SU-DHL-6 (cell line): ENCODE results near the gene RAB3C.

Experiments
- H2AFZ ChIP-seq: fragments of 200-600 bp; sonication (generic); 2 replicates; pipeline ENCODE4 v1.6.1; 2014; ENCODE audit warnings: low read depth, mild to moderate bottlenecking, moderate library complexity, mixed read lengths, antibody characterized with exemption, low read length; ENCODE audit not compliant: severe bottlenecking
- H3F3A ChIP-seq: fragments of 200-600 bp; shearing (Covaris generic); 2 replicates; pipeline ENCODE4 v1.6.0; 2016; ENCODE audit warnings: antibody characterized with exemption, mild to moderate bottlenecking; ENCODE audit not compliant: insufficient read depth
- H3K27ac ChIP-seq: fragments of 200-600 bp; sonication (generic); 2 replicates; pipeline ENCODE4 v1.5.1; 2016; ENCODE audit warnings: low read depth, mild to moderate bottlenecking, low read length, moderate library complexity, mixed read lengths
- H3K27me3 ChIP-seq: fragments of 200-600 bp; sonication (generic), shearing (Covaris generic); 2 replicates; pipeline ENCODE4 v1.6.0; 2014; ENCODE audit warnings: mild to moderate bottlenecking, low read length
- H3K36me3 ChIP-seq: fragments of 200-600 bp; sonication (generic); 2 replicates; pipeline ENCODE4 v1.6.1; 2014; ENCODE audit warnings: mild to moderate bottlenecking, low read length, mixed read lengths
- H3K4me2 ChIP-seq: fragments of 300-600, 200-600 bp; shearing (Covaris generic), sonication (generic); 2 replicates; pipeline ENCODE4 v1.6.0; 2014; ENCODE audit warnings: low read length, low read depth, mild to moderate bottlenecking; ENCODE audit not compliant: poor library complexity, severe bottlenecking
- H3K4me3 ChIP-seq: fragments of 200-600 bp; sonication (generic); 2 replicates; pipeline ENCODE4 v1.5.1; 2014; ENCODE audit warnings: antibody characterized with exemption, low read length, mild to moderate bottlenecking, mixed read lengths; ENCODE audit not compliant: insufficient read depth, poor library complexity, severe bottlenecking
- H3K79me2 ChIP-seq: fragments of 200-600 bp; sonication (generic); 2 replicates; pipeline ENCODE4 v1.6.1; 2014; ENCODE audit warnings: mild to moderate bottlenecking, low read length, moderate library complexity; ENCODE audit not compliant: insufficient read depth
- H3K9ac ChIP-seq: fragments of 200-600 bp; sonication (generic); 2 replicates; pipeline ENCODE4 v1.7.0; 2014; ENCODE audit warnings: mild to moderate bottlenecking, low read length
- H3K9me2 ChIP-seq: fragments of 200-600 bp; sonication (generic); replicated peaks from 2 replicates; pipeline ENCODE4 v1.6.1; 2014; ENCODE audit warnings: low read length; ENCODE audit not compliant: insufficient read depth
- H3K9me3 ChIP-seq: fragments of 200-600 bp; sonication (generic); 2 replicates; pipeline ENCODE4 v1.6.1; 2014; ENCODE audit warnings: low read length, mixed read lengths; ENCODE audit not compliant: insufficient read depth
- H4K20me1 ChIP-seq: fragments of 200-600 bp; sonication (generic); 2 replicates; pipeline ENCODE4 v1.6.1; 2014; ENCODE audit warnings: low read depth, mild to moderate bottlenecking, antibody characterized with exemption, low read length, moderate library complexity, mixed read lengths
- EZH2phosphoT487 ChIP-seq: fragments of 200-600 bp; sonication (generic), shearing (Covaris generic); conservative IDR thresholded peaks from 2 replicates; pipeline ENCODE4 v1.6.1; 2018; ENCODE audit warnings: mild to moderate bottlenecking, antibody characterized with exemption, low read length, moderate library complexity, mixed read lengths
- TF ChIP-seq, protein P1 (sequence below): fragments of 200-600 bp; sonication (generic); IDR thresholded peaks from one replicate; pipeline ENCODE4 v1.5.1; 2017; ENCODE audit warnings: antibody characterized with exemption, mild to moderate bottlenecking, low read length, moderate library complexity; ENCODE audit not compliant: insufficient read depth, poor library complexity, severe bottlenecking

Gene RAB3C

DNA sequence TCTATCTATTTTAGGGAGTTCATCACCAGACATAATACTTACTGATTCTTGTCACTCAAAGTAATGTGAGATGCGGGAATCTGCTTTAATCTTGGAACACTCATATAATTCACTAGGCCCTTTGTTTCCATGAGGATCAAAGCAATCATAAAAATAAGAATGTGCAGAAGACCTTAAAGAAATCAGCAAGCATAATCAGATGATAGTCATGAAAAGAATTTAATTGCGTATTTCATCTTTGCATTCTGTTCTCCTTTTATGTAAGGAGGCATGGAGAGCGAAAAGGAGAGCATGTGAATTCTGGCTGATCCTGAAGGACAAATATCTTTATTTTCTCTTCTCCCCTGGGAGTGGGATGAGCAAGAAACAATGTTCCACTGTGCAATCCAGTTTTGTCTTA lies 128.0 kb downstream of the RAB3C start:
- Histone ChIP-seq H3K36me3 (no peaks in the 10 kb centered on the region), H3K79me2 (no peaks in the 10 kb centered on the region), H3K9me3 (no peaks in the 10 kb centered on the region), H2AFZ (no peak overlapping the region), H3K27me3 (no peaks in the 10 kb centered on the region), H3K27ac (no peak overlapping the region), H3K4me3 (no peak overlapping the region), H3K9ac (no peak overlapping the region), H3K4me2 (no peak overlapping the region), H3F3A (no peaks in the 10 kb centered on the region), H3K9me2 (no peaks in the 10 kb centered on the region), H4K20me1 (no peaks in the 10 kb centered on the region)
- no peak for TF ChIP-seq EZH2phosphoT487
- TF ChIP-seq, protein P1, sequence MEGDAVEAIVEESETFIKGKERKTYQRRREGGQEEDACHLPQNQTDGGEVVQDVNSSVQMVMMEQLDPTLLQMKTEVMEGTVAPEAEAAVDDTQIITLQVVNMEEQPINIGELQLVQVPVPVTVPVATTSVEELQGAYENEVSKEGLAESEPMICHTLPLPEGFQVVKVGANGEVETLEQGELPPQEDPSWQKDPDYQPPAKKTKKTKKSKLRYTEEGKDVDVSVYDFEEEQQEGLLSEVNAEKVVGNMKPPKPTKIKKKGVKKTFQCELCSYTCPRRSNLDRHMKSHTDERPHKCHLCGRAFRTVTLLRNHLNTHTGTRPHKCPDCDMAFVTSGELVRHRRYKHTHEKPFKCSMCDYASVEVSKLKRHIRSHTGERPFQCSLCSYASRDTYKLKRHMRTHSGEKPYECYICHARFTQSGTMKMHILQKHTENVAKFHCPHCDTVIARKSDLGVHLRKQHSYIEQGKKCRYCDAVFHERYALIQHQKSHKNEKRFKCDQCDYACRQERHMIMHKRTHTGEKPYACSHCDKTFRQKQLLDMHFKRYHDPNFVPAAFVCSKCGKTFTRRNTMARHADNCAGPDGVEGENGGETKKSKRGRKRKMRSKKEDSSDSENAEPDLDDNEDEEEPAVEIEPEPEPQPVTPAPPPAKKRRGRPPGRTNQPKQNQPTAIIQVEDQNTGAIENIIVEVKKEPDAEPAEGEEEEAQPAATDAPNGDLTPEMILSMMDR = no peak

DNA sequence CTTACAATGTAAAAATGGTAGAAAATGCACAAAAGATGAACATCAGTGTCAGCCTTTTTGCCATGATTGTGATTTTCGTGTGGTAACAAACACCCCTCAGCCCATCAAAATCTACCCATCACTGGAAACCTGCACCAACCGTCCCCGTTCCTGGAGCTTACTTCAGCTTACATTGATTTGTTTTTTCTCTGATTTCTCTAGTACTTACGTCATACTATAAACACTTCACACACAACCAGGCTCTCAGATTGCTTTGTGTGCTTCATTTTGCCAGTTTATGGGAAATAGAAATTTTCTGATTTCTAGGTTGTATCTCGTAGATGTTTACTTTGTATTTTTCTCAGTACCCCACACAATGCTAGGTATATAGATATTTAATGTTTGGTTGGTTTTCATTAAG lies 129.1 kb downstream of the RAB3C start:
- TF ChIP-seq EZH2phosphoT487 = no peak
- TF ChIP-seq, protein P1 = no peak
- Histone ChIP-seq H3K4me2 (no peak overlapping the region), H3F3A (no peaks in the 10 kb centered on the region), H3K9me2 (no peaks in the 10 kb centered on the region), H3K4me3 (no peak overlapping the region), H3K27ac (no peak overlapping the region), H2AFZ (no peak overlapping the region), H3K9ac (no peak overlapping the region), H3K79me2 (no peaks in the 10 kb centered on the region), H4K20me1 (no peaks in the 10 kb centered on the region), H3K9me3 (no peaks in the 10 kb centered on the region), H3K27me3 (no peaks in the 10 kb centered on the region), H3K36me3 (no peaks in the 10 kb centered on the region)

DNA sequence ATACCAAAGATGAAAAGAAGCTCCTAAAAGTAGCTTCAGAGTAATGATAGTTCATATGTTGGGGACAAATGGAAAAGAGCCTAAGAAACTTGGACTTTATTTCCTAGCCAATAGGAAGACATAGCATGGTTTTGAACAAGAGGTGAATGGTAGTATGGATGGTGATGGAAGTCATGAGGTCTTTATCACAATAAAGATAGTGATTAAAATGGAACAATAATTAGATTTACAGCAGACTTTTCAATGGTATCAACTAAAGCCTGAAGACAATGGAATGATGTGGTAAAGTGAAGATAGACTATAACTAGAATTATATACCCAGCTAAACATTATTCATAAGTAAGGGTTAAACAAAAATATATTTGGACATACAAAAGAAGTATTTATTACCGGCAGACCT lies 131.2 kb downstream of the RAB3C start:
- TF ChIP-seq, protein P1 = no peak
- TF ChIP-seq EZH2phosphoT487 = no peak
- Histone ChIP-seq H3K27ac (no peak overlapping the region), H3K4me2 (no peak overlapping the region), H3K79me2 (no peaks in the 10 kb centered on the region), H2AFZ (no peak overlapping the region), H3K27me3 (no peaks in the 10 kb centered on the region), H3K9ac (no peak overlapping the region), H3K4me3 (no peak overlapping the region), H3K9me2 (no peaks in the 10 kb centered on the region), H4K20me1 (no peaks in the 10 kb centered on the region), H3F3A (no peaks in the 10 kb centered on the region), H3K9me3 (no peaks in the 10 kb centered on the region), H3K36me3 (no peaks in the 10 kb centered on the region)
